Esophagus squamous epithelium (tissue), 5 donors: ENCODE results near the gene LIMCH1. TPM values are rescaled to one million over a fixed set of nuclear protein-coding genes. Genes with fewer than 3 reads are reported as not detected.

Experiments used
- DNase-seq: peaks from one replicate; lab custom pipeline; 2025; lab: John Stamatoyannopoulos, UW
- H3K27ac ChIP-seq, 4 donors: fragments of 200-600 bp; sonication (generic); one replicate each; pipeline ENCODE4 v1.5.1; 2016 to 2019; ENCODE audit warnings: mild to moderate bottlenecking in 1 of 4
- H3K27me3 ChIP-seq, 4 donors: fragments of 200-600 bp; sonication (generic); 1 replicate in 3 of 4; 2 replicates in 1 of 4; pipeline versions ENCODE4 v1.5.1 to v1.6.0; 2017 to 2021; ENCODE audit warnings: antibody characterized with exemption in 1 of 4
- H3K36me3 ChIP-seq, 3 donors: fragments of 200-600 bp; sonication (generic); one replicate each; pipeline ENCODE4 v1.5.1; 2016 to 2019
- H3K4me1 ChIP-seq, 3 donors: fragments of 200-600 bp; sonication (generic); one replicate each; pipeline ENCODE4 v1.5.1; 2017 to 2019
- H3K4me3 ChIP-seq, 4 donors: fragments of 200-600 bp; sonication (generic); 1 replicate in 3 of 4; 2 replicates in 1 of 4; pipeline ENCODE4 v1.5.1; 2016 to 2019; ENCODE audit warnings: mild to moderate bottlenecking in 2 of 4, moderate library complexity in 1 of 4
- H3K9me3 ChIP-seq, 3 donors: fragments of 200-600 bp; sonication (generic); one replicate each; pipeline ENCODE4 v1.5.1; 2016 to 2019
- POLR2A ChIP-seq, 4 donors: fragments of 450-650 bp; IDR thresholded peaks; one replicate each; pipeline ENCODE4 v1.6.1; 2017; ENCODE audit warnings: antibody characterized with exemption in 4 of 4, mild to moderate bottlenecking in 4 of 4, moderate library complexity in 3 of 4
- WGBS, 2 donors: methylation state at CpG; one replicate each; pipeline ENCODE4 v1.1.5; 2018; 5-methylcytosine and 5-hydroxymethylcytosine counted together
- intact Hi-C: fragments of 100-400 bp; cut with DNase I; formaldehyde crosslinking; loops from one replicate; pipeline ENCODE4 v1.15.0; 2022
- total RNA-seq, 4 donors: library from RNA; depleted of rRNA; stranded (reverse); fragments of >200 nt; gene quantifications; one replicate each; pipeline ENCODE4 v1.1.0, GENCODE V29; 2016
- TF ChIP-seq, protein P1 (sequence below), 6 experiments: fragments of 450-650 bp in 4 of 6; fragments of 200-600 bp in 2 of 6; sonication (generic) in 2 of 6; IDR thresholded peaks; one replicate each; pipeline ENCODE4 v1.5.1; 2016 to 2019; ENCODE audit warnings: antibody characterized with exemption in 6 of 6, mild to moderate bottlenecking in 4 of 6, moderate library complexity in 4 of 6
- donor health status: DM: yes; HTN: yes; CAD: no.

LIMCH1 gene
- total RNA-seq, 4 donors from 2014 or later = 9.8 to 19.1 (median 13.1) TPM

DNA sequence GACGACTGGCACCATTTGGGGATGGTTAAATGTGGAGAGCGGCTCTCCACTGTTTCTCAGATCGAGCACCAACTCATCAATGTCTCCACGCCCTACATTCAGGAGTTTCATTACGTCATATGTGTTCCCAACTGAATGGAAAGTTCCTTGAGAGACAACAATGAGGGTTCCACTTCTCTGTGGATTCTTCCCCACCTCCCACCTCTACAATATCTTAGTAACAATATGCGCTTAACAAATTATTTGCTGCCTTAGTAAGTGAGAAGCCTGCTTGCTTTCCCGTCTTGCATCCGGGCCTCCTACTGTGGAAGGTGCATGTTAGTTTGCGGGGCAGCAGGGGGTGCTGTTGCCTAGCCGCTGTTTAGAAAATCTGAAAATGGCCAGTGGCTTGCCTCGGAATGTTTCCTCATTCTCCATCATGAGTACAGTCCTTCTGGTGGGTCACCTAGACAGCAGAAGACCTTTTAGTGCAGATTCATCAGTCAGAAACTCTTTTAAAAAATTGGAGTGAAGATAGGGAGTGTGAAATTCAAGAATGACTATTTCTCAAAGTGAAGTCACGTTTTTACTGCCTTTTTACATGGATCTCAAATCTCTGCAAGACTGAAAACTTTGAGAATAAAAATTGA is 154.9 kb downstream of the LIMCH1 start:
- 29 to 43% methylated on average over 12 of the region's 12 CpGs for WGBS, 2 donors
- H3K4me3 ChIP-seq = no peak overlapping the region
- intact Hi-C loops = no loop called here
- H3K27me3 ChIP-seq = no peaks in the 10 kb centered on the region
- no peaks in the 10 kb centered on the region for H3K9me3 ChIP-seq
- H3K4me1 ChIP-seq = no peaks in the 10 kb centered on the region
- DNase-seq = no peak
- TF ChIP-seq, protein P1, sequence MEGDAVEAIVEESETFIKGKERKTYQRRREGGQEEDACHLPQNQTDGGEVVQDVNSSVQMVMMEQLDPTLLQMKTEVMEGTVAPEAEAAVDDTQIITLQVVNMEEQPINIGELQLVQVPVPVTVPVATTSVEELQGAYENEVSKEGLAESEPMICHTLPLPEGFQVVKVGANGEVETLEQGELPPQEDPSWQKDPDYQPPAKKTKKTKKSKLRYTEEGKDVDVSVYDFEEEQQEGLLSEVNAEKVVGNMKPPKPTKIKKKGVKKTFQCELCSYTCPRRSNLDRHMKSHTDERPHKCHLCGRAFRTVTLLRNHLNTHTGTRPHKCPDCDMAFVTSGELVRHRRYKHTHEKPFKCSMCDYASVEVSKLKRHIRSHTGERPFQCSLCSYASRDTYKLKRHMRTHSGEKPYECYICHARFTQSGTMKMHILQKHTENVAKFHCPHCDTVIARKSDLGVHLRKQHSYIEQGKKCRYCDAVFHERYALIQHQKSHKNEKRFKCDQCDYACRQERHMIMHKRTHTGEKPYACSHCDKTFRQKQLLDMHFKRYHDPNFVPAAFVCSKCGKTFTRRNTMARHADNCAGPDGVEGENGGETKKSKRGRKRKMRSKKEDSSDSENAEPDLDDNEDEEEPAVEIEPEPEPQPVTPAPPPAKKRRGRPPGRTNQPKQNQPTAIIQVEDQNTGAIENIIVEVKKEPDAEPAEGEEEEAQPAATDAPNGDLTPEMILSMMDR (IDR thresholded peaks at IDR 0.05) = peak; percentile 57 to 88 (median 80)
- no peak for TF ChIP-seq POLR2A (IDR thresholded peaks at IDR 0.05)
- peaks cover 0 to 53% (median 3%) of the 10 kb centered on the region in 3 donors for H3K36me3 ChIP-seq
- no peak overlapping the region for H3K27ac ChIP-seq

DNA sequence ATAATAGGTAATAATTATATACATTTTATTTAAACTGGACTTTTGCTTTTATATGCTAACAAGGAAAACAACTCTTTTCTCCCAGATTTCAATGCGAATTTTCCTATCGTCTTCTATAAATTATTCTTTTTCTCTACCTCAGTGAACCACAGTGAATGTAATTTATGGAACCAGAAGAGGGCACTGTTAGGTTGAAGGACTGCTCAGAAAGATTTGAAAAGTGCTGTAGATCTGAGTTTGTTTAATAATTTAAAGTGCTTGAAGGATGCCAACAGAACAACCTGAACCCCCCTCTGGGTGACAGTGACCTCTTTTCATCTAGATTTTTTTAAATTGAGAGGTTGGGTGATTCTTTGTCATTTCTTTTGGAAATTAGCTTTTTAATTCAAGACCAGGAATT is 155.7 kb downstream of the LIMCH1 start:
- no peaks in the 10 kb centered on the region for H3K9me3 ChIP-seq
- no peaks in the 10 kb centered on the region for H3K4me1 ChIP-seq
- TF ChIP-seq POLR2A (IDR thresholded peaks at IDR 0.05) = no peak
- TF ChIP-seq, protein P1 (IDR thresholded peaks at IDR 0.05) = peak in 5 of 6 experiments; percentile 12 to 49 (median 28)
- 20 to 21% methylated on average over 2 of the region's 2 CpGs for WGBS, 2 donors
- H3K27me3 ChIP-seq = no peaks in the 10 kb centered on the region
- no peak overlapping the region for H3K27ac ChIP-seq
- intact Hi-C loops = no loop called here
- H3K4me3 ChIP-seq = no peak overlapping the region
- no peak for DNase-seq
- H3K36me3 ChIP-seq = peaks cover 0 to 49% (median 3%) of the 10 kb centered on the region in 3 donors

DNA sequence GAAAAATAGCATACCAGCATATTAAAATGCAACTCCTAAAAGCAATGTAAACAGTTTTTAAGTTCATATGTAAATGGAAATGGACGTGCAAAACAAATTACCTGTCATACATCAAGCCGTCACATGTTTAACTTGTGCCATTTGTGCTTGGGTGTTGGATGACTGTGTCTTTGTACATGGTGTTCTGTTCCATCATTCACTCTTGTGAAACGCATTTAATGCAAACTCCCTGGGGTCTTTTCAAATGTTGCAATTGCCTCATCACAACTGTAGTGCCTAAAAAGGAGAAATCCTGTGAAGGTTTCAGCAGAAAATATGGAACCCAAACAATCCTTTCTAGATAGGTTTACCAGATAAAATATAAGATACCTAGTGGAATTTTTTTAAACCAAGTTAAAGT is 158.2 kb downstream of the LIMCH1 start:
- 80 to 85% methylated on average over 3 of the region's 3 CpGs for WGBS, 2 donors
- Histone ChIP-seq H3K4me3 (no peak overlapping the region), H3K27ac (no peak overlapping the region), H3K9me3 (no peaks in the 10 kb centered on the region), H3K4me1 (no peaks in the 10 kb centered on the region), H3K36me3 (peaks cover 0 to 26% (median 0%) of the 10 kb centered on the region in 3 donors), H3K27me3 (no peaks in the 10 kb centered on the region)
- DNase-seq = no peak
- intact Hi-C loops = loop anchor here (5.0 kb wide), 1 partner anchor 186 kb away; no protein-coding TSS in a partner anchor
- TF ChIP-seq POLR2A (IDR thresholded peaks at IDR 0.05) = no peak
- TF ChIP-seq, protein P1 (IDR thresholded peaks at IDR 0.05) = no peak

DNA sequence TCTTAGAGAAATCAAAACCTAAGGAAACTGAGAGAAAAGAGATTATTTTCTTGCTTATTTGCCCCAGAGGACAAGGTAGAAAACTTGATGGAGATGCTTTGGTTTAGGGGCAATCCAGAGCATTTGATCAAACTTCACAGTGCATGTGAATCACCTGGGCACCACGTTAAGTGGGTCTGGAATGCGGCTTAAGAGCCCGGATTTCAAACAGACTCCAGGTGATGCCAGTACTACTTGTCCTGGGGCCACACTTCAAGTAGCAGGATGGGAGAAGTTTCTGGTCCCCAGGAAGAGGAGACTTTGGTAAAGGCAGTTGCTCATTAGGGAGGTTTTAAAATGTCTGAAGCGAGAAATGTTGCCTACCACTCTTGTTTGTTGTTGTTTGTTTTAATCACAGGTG is 158.8 kb downstream of the LIMCH1 start:
- no peaks in the 10 kb centered on the region for H3K27me3 ChIP-seq
- intact Hi-C loops = loop anchor here (5.0 kb wide), 1 partner anchor 186 kb away; no protein-coding TSS in a partner anchor

DNA sequence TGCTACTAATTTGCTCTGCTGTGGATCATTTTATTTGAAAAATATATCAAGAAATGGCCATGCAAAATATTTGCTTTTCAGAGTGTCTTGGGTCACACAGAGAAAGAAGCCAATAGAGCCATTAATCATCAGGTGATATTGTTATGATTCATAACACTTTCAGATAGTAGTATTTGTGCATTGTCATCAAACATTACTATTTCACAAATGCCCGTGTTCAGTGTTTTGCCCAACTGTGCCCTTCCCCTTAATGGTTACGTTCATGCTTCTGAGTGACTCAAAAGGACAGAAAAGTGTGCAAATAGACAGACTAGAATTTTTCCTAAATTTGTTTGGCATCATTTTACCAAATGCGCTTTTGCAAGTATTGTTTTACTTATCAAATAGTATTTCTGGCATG is 164.0 kb downstream of the LIMCH1 start:
- no peak for DNase-seq
- no peak overlapping the region for H3K4me3 ChIP-seq
- H3K36me3 ChIP-seq = peaks cover 0 to 7% (median 0%) of the 10 kb centered on the region in 3 donors
- 59 to 61% methylated on average over 3 of the region's 3 CpGs for WGBS, 2 donors
- no peaks in the 10 kb centered on the region for H3K4me1 ChIP-seq
- H3K27me3 ChIP-seq = peaks cover 0 to 12% (median 0%) of the 10 kb centered on the region in 4 donors
- intact Hi-C loops = no loop called here
- no peak overlapping the region for H3K27ac ChIP-seq
- no peak for TF ChIP-seq POLR2A (IDR thresholded peaks at IDR 0.05)
- TF ChIP-seq, protein P1 (IDR thresholded peaks at IDR 0.05) = no peak
- no peaks in the 10 kb centered on the region for H3K9me3 ChIP-seq

More for the DNA sequence above, 158.8 kb downstream of the LIMCH1 start:
- no peaks in the 10 kb centered on the region for H3K9me3 ChIP-seq
- H3K4me1 ChIP-seq = no peaks in the 10 kb centered on the region
- peaks cover 0 to 19% (median 0%) of the 10 kb centered on the region in 3 donors for H3K36me3 ChIP-seq
- WGBS, 2 donors = 61 to 64% methylated on average over 3 to 4 of the region's 4 CpGs
- DNase-seq = no peak
- H3K4me3 ChIP-seq = no peak overlapping the region
- H3K27ac ChIP-seq = no peak overlapping the region
- no peak for TF ChIP-seq POLR2A (IDR thresholded peaks at IDR 0.05)
- TF ChIP-seq, protein P1 (IDR thresholded peaks at IDR 0.05) = no peak
